Left lung (tissue), 10 donors: Measurements from ENCODE around the gene CYP4A22. TPM values are rescaled to one million over a fixed set of nuclear protein-coding genes. Genes with fewer than 3 reads are reported as not detected.
A peak's percentile ranks its signal among the peaks of the same experiment; 100 is the strongest.
"Not testable (repeated sequence)": the region's sequence is repeated elsewhere in the genome, so short reads cannot be mapped to it uniquely, and the experiment has no call there.

ENCODE experiments used
- ATAC-seq: fragments of 200-7000 bp; cut with Tn5 transposase; one replicate; pipeline ENCODE4 v1.9.1; 2020; ENCODE audit warnings: moderate library complexity
- DNase-seq, 4 donors: peaks; one replicate each; pipeline ENCODE4 v3.0.0-alpha.2; 2013 to 2020
- H3K27ac ChIP-seq, 2 donors: fragments of 200-600 bp; sonication (generic) in 1 of 2; one replicate each; pipeline versions ENCODE4 v1.5.0 to v1.8.0; 2020 to 2021
- H3K27me3 ChIP-seq, 2 donors: fragments of 200-600 bp; sonication (generic) in 1 of 2; one replicate each; pipeline versions ENCODE4 v1.5.0 to v1.8.0; 2020 to 2021
- H3K36me3 ChIP-seq, 2 donors: fragments of 200-600 bp; sonication (generic) in 1 of 2; one replicate each; pipeline versions ENCODE4 v1.5.0 to v1.8.0; 2020 to 2021
- H3K4me1 ChIP-seq, 2 donors: fragments of 200-600 bp; one replicate each; pipeline ENCODE4 v1.8.0; 2021
- H3K4me3 ChIP-seq, 2 donors: fragments of 200-600 bp; sonication (generic) in 1 of 2; one replicate each; pipeline versions ENCODE4 v1.5.0 to v1.8.0; 2020 to 2021; ENCODE audit warnings: mild to moderate bottlenecking in 1 of 2
- H3K9me3 ChIP-seq, 2 donors: fragments of 200-600 bp; sonication (generic) in 1 of 2; one replicate each; pipeline versions ENCODE4 v1.5.0 to v1.8.0; 2020 to 2021
- CTCF ChIP-seq, 2 donors: fragments of 200-600 bp; sonication (generic) in 1 of 2; IDR thresholded peaks; one replicate each; pipeline versions ENCODE4 v1.5.0 to v1.8.0; 2021; ENCODE audit warnings: antibody characterized with exemption in 2 of 2
- intact Hi-C, 2 donors: fragments of 100-400 bp; cut with DNase I; formaldehyde crosslinking; loops; one replicate each; pipeline versions ENCODE4 v1.11.2 to v1.14.2; 2022
- polyA plus RNA-seq, 6 donors: library from polyadenylated mRNA; unstranded; fragments of 120-200 nt; gene quantifications; one replicate each; pipeline ENCODE4 v1.2.1, GENCODE V29; 2013; ENCODE audit not compliant: insufficient read length in 6 of 6
- total RNA-seq, 2 donors: library from RNA; stranded (reverse); fragmentation: NEBNext Ultra II Directional; extraction: Animal tissue kit (Norgen Biotek cat#: 25700); gene quantifications; one replicate each; pipeline ENCODE4 v1.2.1, GENCODE V29; 2021
- donor health status: DM: no; HTN: yes; CAD: no.
- donor health status: DM: no; HTN: no; CAD: no.

CYP4A22 gene
- total and polyA plus RNA-seq, 8 donors = 0.06 to 0.14 (median 0.07) TPM; not detected in 5

- H3K27ac ChIP-seq = no peak overlapping the region
- H3K9me3 ChIP-seq = no peaks in the 10 kb centered on the region
- H3K36me3 ChIP-seq = no peaks in the 10 kb centered on the region
- ATAC-seq = peak; percentile 54
- TF ChIP-seq CTCF (IDR thresholded peaks at IDR 0.05) = peak; percentile 92 to 97
- intact Hi-C loops = loop anchor here in 1 of 2 donors (5.0 kb wide), 1 partner anchor 70 kb away; no protein-coding TSS in a partner anchor
- H3K27me3 ChIP-seq = no peaks in the 10 kb centered on the region
- H3K4me1 ChIP-seq = peaks cover 0 to 29% of the 10 kb centered on the region in 2 donors
- H3K4me3 ChIP-seq = no peak overlapping the region
- DNase-seq = peak in 3 of 4 donors; percentile 73 to 90 (median 79)
These were observed 55.5 kb downstream of the CYP4A22 start for GRCh38 chr1:47192458-47193384.

- H3K4me1 ChIP-seq = peaks cover 0 to 29% of the 10 kb centered on the region in 2 donors
- ATAC-seq = not testable (repeated sequence)
These were observed 56.3 kb downstream of the CYP4A22 start for GRCh38 chr1:47193496-47193895.

GRCh38 chr1:47194311-47194710 is 57.1 kb downstream of the CYP4A22 start:
- DNase-seq (no peak), ATAC-seq (no peak)
- peaks cover 0 to 29% of the 10 kb centered on the region in 2 donors for H3K4me1 ChIP-seq
- TF ChIP-seq CTCF (IDR thresholded peaks at IDR 0.05) = no peak
- H3K27me3 ChIP-seq = no peaks in the 10 kb centered on the region
- intact Hi-C loops = loop anchor here in 1 of 2 donors (5.0 kb wide), 1 partner anchor 68 kb away; no protein-coding TSS in a partner anchor
- no peaks in the 10 kb centered on the region for H3K36me3 ChIP-seq
- H3K9me3 ChIP-seq = no peaks in the 10 kb centered on the region
- H3K4me3 ChIP-seq = no peak overlapping the region
- H3K27ac ChIP-seq = no peak overlapping the region

More at GRCh38 chr1:47193496-47193895, 56.3 kb downstream of the CYP4A22 start:
- H3K9me3 ChIP-seq, H3K27me3 ChIP-seq, DNase-seq, H3K36me3 ChIP-seq, H3K27ac ChIP-seq, H3K4me3 ChIP-seq: not testable (repeated sequence)
- intact Hi-C loops = loop anchor here in 1 of 2 donors (5.0 kb wide), 1 partner anchor 69 kb away; no protein-coding TSS in a partner anchor

- intact Hi-C loops, H3K27me3 ChIP-seq, H3K36me3 ChIP-seq: not testable (repeated sequence)
These were observed 58.7 kb downstream of the CYP4A22 start for GRCh38 chr1:47195981-47196380.

GRCh38 chr1:47196622-47197021 is 59.4 kb downstream of the CYP4A22 start:
- Histone ChIP-seq H3K27ac (no peak overlapping the region), H3K4me3 (no peak overlapping the region), H3K27me3 (no peaks in the 10 kb centered on the region), H3K9me3 (no peaks in the 10 kb centered on the region), H3K4me1 (peaks cover 0 to 17% of the 10 kb centered on the region in 2 donors), H3K36me3 (no peaks in the 10 kb centered on the region)
- intact Hi-C loops = no loop called here
- ATAC-seq = no peak
- DNase-seq = no peak
- TF ChIP-seq CTCF (IDR thresholded peaks at IDR 0.05) = no peak

More at GRCh38 chr1:47195981-47196380, 58.7 kb downstream of the CYP4A22 start:
- H3K27ac ChIP-seq, ATAC-seq, H3K4me3 ChIP-seq, H3K9me3 ChIP-seq, DNase-seq: not testable (repeated sequence)
- peaks cover 0 to 20% of the 10 kb centered on the region in 2 donors for H3K4me1 ChIP-seq

- peaks cover 0 to 2% of the 10 kb centered on the region in 2 donors for H3K4me1 ChIP-seq
- H3K36me3 ChIP-seq = no peaks in the 10 kb centered on the region
- DNase-seq = no peak
- H3K4me3 ChIP-seq = no peak overlapping the region
- intact Hi-C loops = no loop called here
- no peaks in the 10 kb centered on the region for H3K9me3 ChIP-seq
- no peak for TF ChIP-seq CTCF (IDR thresholded peaks at IDR 0.05)
- H3K27me3 ChIP-seq = no peaks in the 10 kb centered on the region
- H3K27ac ChIP-seq = no peak overlapping the region
- ATAC-seq = no peak
These were observed 61.0 kb downstream of the CYP4A22 start for GRCh38 chr1:47198214-47198613.
